IMR-90 (cell line): ENCODE results near the gene GRID1.

ENCODE experiments used
- CEBPB ChIP-seq: IDR thresholded peaks from 2 replicates; pipeline ENCODE4 v1.6.1; 2012; ENCODE audit warnings: low read depth, low read length, improper control_type of control experiment
- POLR2A ChIP-seq: IDR thresholded peaks from 2 replicates; pipeline ENCODE4 v1.6.1; 2012; ENCODE audit warnings: mild to moderate bottlenecking, low read depth, low read length
- RFX5 ChIP-seq: IDR thresholded peaks from 2 replicates; pipeline ENCODE4 v1.8.0; 2012; ENCODE audit warnings: low read depth, mild to moderate bottlenecking, low read length, moderate library complexity
- TF ChIP-seq, protein P1 (sequence below): conservative IDR thresholded peaks from 2 replicates; pipeline ENCODE4 v1.5.1; 2012; ENCODE audit warnings: mild to moderate bottlenecking, low read depth, low read length, improper control_type of control experiment

DNA sequence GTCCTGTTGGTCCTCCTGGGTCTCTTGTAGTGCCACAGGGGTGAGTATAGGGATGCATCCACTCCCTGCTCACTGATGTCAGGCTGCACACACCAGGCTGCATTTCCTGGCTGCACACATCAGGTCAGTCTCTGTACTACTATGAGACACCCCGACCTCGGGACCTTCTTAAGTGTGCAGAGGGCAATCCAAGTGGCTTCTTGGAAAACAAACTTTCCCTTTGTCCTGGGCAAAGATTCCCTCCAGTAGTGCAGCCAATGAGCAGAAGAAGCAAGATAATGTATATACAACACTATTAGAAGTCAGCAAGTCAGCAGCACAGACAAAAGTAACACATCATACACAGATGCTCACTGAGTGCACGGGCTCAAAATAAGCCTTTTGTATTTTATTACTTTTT is 493.5 kb downstream of the GRID1 start:
- TF ChIP-seq, protein P1, sequence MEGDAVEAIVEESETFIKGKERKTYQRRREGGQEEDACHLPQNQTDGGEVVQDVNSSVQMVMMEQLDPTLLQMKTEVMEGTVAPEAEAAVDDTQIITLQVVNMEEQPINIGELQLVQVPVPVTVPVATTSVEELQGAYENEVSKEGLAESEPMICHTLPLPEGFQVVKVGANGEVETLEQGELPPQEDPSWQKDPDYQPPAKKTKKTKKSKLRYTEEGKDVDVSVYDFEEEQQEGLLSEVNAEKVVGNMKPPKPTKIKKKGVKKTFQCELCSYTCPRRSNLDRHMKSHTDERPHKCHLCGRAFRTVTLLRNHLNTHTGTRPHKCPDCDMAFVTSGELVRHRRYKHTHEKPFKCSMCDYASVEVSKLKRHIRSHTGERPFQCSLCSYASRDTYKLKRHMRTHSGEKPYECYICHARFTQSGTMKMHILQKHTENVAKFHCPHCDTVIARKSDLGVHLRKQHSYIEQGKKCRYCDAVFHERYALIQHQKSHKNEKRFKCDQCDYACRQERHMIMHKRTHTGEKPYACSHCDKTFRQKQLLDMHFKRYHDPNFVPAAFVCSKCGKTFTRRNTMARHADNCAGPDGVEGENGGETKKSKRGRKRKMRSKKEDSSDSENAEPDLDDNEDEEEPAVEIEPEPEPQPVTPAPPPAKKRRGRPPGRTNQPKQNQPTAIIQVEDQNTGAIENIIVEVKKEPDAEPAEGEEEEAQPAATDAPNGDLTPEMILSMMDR, result no peak
- TF ChIP-seq POLR2A, result no peak
- TF ChIP-seq RFX5, result no peak
- no peak for TF ChIP-seq CEBPB
